Measurements from ENCODE around the gene LPP.

LPP gene

GRCh38 chr3:188778091-188778852, 624.3 kb downstream of the LPP start:
- no peak for DNase-seq

GRCh38 chr3:188779281-188779980, 625.5 kb downstream of the LPP start:
- no peak for DNase-seq

GRCh38 chr3:188780193-188781147, 626.5 kb downstream of the LPP start:
- peak; percentile 20 for DNase-seq

- DNase-seq = no peak
These were observed 628.7 kb downstream of the LPP start for GRCh38 chr3:188782613-188783124.

GRCh38 chr3:188786424-188786823, 632.5 kb downstream of the LPP start:
- DNase-seq = no peak

GRCh38 chr3:188788621-188789081, 634.7 kb downstream of the LPP start:
- no peak for DNase-seq

GRCh38 chr3:188789251-188789650, 635.3 kb downstream of the LPP start:
- no peak for DNase-seq

DNA sequence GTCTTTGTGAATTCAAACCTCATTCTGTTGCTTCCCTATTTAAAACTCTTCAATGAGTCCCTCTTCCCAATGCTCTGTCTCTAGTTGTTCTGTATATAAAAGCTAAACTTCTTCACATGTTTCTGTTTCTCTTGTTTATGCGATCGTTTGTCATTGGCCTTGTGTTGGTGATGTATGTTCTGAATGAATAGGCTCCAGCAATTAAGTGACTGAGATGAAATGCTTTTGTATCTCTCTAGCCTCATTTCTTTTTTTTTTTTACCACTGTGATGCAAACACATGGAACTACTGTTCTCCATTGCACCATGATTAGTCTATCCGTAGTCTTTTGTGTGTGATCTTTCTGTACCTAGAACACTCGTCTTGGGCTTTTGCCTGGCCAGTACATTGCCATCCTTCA, 637.4 kb downstream of the LPP start:
- DNase-seq = no peak

- DNase-seq = peak; percentile 52
These were observed 638.8 kb downstream of the LPP start for GRCh38 chr3:188792793-188793192.

DNA sequence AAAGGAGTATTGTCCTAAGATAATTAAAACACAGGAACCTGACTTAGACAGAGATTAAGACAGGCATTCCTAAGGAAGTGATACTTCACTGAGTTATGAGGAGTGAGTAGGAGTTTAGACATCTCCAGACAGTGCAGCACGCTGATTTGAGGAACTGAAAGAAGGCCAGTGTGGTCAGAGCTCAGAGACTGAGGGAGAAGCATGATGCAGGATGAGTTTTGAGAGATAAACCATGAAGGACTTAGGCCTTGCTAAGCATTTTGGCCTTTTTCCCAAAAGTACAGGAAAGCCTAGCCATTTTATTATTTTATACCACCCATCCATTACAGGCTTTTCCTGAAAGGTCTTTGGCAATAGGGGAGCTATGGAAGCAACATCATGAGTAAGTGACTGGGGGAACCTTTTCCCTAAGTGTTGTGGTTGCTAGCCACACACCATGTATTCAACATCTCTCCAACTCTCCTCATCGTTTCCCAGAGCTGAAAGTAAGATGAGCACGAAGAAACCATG, 642.2 kb downstream of the LPP start:
- peak; percentile 23 for DNase-seq

DNA sequence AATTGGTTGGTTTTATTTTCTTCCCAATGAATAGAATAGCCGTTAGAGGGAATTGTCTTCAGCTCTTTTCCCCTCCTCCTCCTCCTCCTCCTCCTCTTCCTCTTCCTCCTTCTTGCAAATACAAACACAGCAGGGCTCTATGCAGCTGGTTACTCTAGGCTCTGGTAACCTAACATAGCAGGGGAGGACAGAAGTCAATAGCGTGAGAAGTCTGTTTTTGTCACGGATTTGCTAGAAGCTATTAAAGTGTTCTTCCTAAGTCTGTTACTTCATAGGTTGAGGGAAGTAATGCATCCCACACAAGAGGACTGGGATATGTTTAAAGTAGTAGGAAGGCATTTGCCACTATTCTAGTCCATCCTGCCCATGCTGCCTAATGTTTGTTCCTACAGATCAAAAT, 643.1 kb downstream of the LPP start:
- DNase-seq = no peak

- DNase-seq = no peak
These were observed 644.7 kb downstream of the LPP start for GRCh38 chr3:188798556-188799145.

GRCh38 chr3:188801393-188801792, 647.4 kb downstream of the LPP start:
- DNase-seq = no peak

DNA sequence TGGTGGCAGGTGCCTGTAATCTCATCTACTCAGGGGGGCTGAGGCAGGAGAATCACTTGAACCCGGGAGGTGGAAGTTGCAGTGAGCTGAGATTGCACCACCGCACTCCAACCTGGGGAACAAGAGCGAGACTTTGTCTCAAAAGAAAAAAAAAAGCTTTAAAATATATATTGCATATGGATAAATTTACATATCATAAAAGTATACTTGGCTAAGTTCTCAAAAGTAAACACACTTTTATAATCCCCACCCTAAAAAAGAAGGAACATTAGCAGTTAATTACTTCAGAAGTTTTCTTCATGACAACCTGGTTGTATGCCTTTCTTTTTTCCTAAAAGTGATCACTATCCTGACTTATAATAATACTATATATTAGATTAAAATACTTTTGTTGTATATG, 648.7 kb downstream of the LPP start:
- no peak for DNase-seq

DNA sequence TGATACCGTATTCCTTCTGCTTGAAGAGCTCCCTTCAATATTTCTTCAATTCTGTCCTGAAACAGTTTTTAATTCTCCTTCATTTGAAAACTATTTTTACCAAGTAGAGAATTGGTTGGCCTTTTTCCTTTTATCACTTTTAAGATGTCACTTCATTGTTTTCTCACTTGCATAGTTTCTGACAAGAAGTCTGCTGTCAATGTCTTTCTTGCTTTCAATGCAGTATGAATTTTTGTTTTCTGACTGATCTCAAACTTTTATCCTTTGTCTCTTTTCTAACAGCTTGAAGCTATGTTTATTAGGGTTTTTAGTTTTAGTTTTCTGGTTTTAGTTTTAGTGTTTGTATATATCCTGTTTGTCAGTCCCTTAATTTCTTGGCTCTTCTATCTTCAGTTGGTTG, 653.0 kb downstream of the LPP start:
- DNase-seq = no peak

DNA sequence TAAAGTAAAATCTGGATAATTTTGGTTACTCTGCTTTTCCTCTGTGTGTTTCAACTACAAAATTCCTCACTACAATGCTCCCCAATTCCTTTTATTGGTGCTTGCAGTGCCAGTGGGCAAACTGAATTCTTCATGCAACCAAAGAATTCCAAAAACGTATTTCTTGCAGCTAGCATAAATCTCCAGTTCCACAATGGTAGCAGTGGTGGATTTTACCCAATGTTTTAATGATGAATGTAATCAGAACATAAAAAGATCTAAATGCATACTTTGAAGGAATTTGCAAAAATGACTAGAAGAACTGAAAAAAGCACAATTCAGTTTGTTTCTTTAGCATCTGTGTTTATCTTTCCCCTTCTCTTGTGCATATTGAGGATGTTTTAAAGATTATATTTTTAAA, 658.2 kb downstream of the LPP start:
- DNase-seq = no peak

GRCh38 chr3:188814581-188814980, 660.6 kb downstream of the LPP start:
- DNase-seq = no peak

- DNase-seq = no peak
These were observed 663.4 kb downstream of the LPP start for GRCh38 chr3:188817103-188817934.

- DNase-seq = no peak
These were observed 663.9 kb downstream of the LPP start for GRCh38 chr3:188817935-188818269.

GRCh38 chr3:188818282-188818681, 664.3 kb downstream of the LPP start:
- no peak for DNase-seq

GRCh38 chr3:188819939-188820338, 666.0 kb downstream of the LPP start:
- no peak for DNase-seq

- no peak for DNase-seq
These were observed 668.0 kb downstream of the LPP start for GRCh38 chr3:188822004-188822403.

Measured in midbrain (tissue), 1 donor.